CD4-positive, alpha-beta T cell treated with Interleukin-15 for 4 hours (primary cell): ENCODE measurements around the gene PCTP.

Source experiments
- DNase-seq: peaks from one replicate; pipeline ENCODE4 v3.0.0-alpha.2; 2020; ENCODE audit warnings: low spot score

PCTP gene

GRCh38 chr17:55806745-55807495, 56.1 kb downstream of the PCTP start:
- no peak for DNase-seq

DNA sequence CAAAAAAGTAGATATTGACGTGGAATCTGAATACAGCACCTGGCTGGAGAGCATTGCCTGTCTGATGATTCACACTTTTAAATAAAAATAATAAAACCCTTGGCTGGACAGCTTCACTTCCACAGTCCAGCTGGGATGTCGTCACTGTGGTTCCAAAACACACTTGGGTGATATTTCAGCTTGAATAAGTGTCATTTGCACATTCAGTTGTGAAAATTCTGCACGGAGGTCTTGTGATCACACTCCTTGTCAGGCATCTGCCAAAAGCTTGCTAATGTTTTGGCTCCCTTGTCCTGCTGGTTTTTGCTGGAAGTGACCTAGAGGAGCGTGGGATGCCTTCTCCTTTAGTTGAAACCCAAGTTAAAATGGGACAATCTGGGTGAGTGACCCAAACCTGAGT, 60.7 kb downstream of the PCTP start:
- no peak for DNase-seq

GRCh38 chr17:55812323-55812722, 61.5 kb downstream of the PCTP start:
- no peak for DNase-seq

- DNase-seq: no peak
Measured at GRCh38 chr17:55813944-55814343, 63.1 kb downstream of the PCTP start.

GRCh38 chr17:55814377-55814776, 63.5 kb downstream of the PCTP start:
- DNase-seq: no peak

DNA sequence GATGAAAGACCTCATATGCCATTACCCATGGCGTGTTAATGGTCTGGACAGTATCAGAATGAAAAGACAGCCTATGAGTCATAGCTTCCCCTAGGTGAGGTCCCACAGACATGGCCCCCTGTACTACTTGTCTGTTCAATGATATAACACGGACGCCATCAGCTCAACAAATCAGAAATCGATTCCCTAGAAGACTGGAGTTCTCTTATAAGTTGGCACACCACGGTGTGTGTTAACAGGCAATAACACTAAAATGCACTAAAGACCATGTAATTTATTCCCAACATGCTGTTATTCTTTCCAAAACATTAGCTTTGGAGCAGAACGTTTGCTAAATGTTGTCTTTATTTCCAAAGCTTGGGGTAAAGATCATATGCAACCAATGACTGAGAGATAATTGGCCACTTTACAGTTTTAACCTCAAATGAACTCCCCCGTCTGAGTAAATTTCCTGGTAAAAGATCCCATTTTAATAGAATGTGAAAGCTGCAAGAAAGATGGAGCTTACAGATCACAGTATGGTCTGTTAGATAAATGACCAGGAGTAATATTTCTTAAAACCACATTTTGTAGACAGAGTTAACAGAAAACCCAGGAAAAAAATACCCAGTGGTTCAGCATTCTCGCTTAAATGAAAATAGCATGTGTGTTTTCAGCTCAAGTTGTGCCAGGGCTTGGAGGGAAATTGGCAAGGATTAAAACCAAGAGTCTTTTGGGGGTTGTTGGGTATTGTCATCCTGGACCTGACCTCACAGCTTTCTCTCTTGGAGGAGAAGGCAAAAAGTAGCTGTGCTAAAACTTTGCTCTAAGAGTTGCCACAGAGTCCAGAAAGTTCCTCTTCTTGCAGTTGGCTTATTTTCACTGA, 65.9 kb downstream of the PCTP start:
- no peak for DNase-seq

GRCh38 chr17:55817397-55817709, 66.5 kb downstream of the PCTP start:
- no peak for DNase-seq

DNA sequence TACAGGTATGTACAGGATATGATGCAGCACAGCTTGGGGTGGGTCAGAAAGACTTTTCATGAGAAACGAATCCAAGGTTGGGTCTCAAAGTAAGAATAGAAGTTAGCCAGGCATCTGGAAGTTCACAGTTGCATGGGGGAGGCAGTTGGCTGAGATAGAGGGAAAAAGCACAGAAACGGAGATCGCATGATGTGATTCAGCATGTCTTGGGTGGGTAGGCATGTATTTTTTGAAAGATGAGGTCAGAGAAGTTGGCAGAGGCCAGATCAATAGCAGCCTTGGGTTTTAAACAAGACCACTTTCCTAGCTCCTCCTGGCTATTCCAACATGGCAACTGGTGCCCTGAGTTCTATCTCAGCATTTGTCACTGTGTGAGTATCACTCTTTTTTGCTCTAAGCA, 67.2 kb downstream of the PCTP start:
- no peak for DNase-seq

GRCh38 chr17:55818451-55819375, 67.9 kb downstream of the PCTP start:
- DNase-seq: no peak

GRCh38 chr17:55820675-55821074, 69.8 kb downstream of the PCTP start:
- DNase-seq: no peak

GRCh38 chr17:55822028-55822427, 71.2 kb downstream of the PCTP start:
- DNase-seq: no peak

DNA sequence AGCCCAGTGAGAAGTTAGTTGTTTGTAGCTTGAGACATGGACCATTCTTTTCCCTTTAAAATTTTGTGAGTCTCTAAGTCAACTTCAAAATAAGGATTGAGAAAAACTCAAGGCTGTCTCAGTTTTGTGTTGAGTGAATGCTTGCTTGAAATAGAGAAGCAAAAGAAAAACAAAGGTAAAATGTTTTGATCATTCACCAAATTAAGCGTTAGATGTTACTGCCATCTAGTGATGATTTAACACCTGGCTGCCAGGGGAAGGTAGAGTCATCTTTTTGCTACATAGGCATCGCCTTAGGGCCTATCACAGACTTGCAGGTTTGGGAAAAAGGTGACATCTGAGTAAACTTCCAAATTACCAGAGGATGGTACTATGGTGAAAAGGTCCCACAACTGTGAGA, 74.4 kb downstream of the PCTP start:
- DNase-seq: no peak
